ENCODE results near the gene ITGBL1.

Gene ITGBL1

GRCh38 chr13:101691341-101691860, 238.9 kb downstream of the ITGBL1 start:
- H3K27ac ChIP-seq (ENCODE audit: low read length), result no peak overlapping the region
- H3K9ac ChIP-seq (ENCODE audit: low read depth, low read length), result no peak overlapping the region
- no peak for DNase-seq
- no peak overlapping the region for H3K4me2 ChIP-seq (ENCODE audit: insufficient read depth, low read length)
- H2AFZ ChIP-seq (ENCODE audit: low read depth, low read length), result no peak overlapping the region
- no peaks in the 10 kb centered on the region for H3K36me3 ChIP-seq (ENCODE audit: insufficient read depth, low read length)
- no peak overlapping the region for H3K4me3 ChIP-seq (ENCODE audit: low read depth in 1 of 2, low read length in 2 of 2)
- TF ChIP-seq, protein P1, sequence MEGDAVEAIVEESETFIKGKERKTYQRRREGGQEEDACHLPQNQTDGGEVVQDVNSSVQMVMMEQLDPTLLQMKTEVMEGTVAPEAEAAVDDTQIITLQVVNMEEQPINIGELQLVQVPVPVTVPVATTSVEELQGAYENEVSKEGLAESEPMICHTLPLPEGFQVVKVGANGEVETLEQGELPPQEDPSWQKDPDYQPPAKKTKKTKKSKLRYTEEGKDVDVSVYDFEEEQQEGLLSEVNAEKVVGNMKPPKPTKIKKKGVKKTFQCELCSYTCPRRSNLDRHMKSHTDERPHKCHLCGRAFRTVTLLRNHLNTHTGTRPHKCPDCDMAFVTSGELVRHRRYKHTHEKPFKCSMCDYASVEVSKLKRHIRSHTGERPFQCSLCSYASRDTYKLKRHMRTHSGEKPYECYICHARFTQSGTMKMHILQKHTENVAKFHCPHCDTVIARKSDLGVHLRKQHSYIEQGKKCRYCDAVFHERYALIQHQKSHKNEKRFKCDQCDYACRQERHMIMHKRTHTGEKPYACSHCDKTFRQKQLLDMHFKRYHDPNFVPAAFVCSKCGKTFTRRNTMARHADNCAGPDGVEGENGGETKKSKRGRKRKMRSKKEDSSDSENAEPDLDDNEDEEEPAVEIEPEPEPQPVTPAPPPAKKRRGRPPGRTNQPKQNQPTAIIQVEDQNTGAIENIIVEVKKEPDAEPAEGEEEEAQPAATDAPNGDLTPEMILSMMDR (IDR thresholded peaks at IDR 0.05; ENCODE audit: borderline replicate concordance, extremely low read depth, low read length, poor library complexity, severe bottlenecking), result no peak
- no peak for TF ChIP-seq EZH2 (IDR thresholded peaks at IDR 0.05; ENCODE audit: borderline replicate concordance, low read depth, low read length, severe bottlenecking)
- no peaks in the 10 kb centered on the region for H3K4me1 ChIP-seq (ENCODE audit: insufficient read depth, low read length)
- H3K27me3 ChIP-seq (ENCODE audit: insufficient read depth, low read length, poor library complexity), result no peaks in the 10 kb centered on the region
- H4K20me1 ChIP-seq (ENCODE audit: insufficient read depth, low read length), result no peaks in the 10 kb centered on the region
- H3K79me2 ChIP-seq (ENCODE audit: insufficient read depth, low read length), result no peaks in the 10 kb centered on the region
- H3K9me3 ChIP-seq (ENCODE audit: insufficient read depth, low read length, severe bottlenecking), result no peaks in the 10 kb centered on the region
- peak; percentile 35; the same call in 1 of the 3 replicates for ATAC-seq (ENCODE audit: insufficient read depth, low read depth)

GRCh38 chr13:101695870-101696516, 243.5 kb downstream of the ITGBL1 start:
- no peak for DNase-seq

GRCh38 chr13:101697745-101698144, 245.3 kb downstream of the ITGBL1 start:
- DNase-seq (no peak), ATAC-seq (ENCODE audit: insufficient read depth, low read depth) (no peak)
- Histone ChIP-seq H3K36me3 (ENCODE audit: insufficient read depth, low read length) (no peaks in the 10 kb centered on the region), H4K20me1 (ENCODE audit: insufficient read depth, low read length) (no peaks in the 10 kb centered on the region), H3K27me3 (ENCODE audit: insufficient read depth, low read length, poor library complexity) (no peaks in the 10 kb centered on the region), H2AFZ (ENCODE audit: low read depth, low read length) (no peak overlapping the region), H3K4me2 (ENCODE audit: insufficient read depth, low read length) (no peak overlapping the region), H3K4me1 (ENCODE audit: insufficient read depth, low read length) (no peaks in the 10 kb centered on the region), H3K27ac (ENCODE audit: low read length) (no peak overlapping the region), H3K9ac (ENCODE audit: low read depth, low read length) (no peak overlapping the region), H3K9me3 (ENCODE audit: insufficient read depth, low read length, severe bottlenecking) (no peaks in the 10 kb centered on the region), H3K79me2 (ENCODE audit: insufficient read depth, low read length) (no peaks in the 10 kb centered on the region), H3K4me3 (ENCODE audit: low read depth in 1 of 2, low read length in 2 of 2) (no peak overlapping the region)
- no peak for TF ChIP-seq EZH2 (IDR thresholded peaks at IDR 0.05; ENCODE audit: borderline replicate concordance, low read depth, low read length, severe bottlenecking)
- TF ChIP-seq, protein P1 (IDR thresholded peaks at IDR 0.05; ENCODE audit: borderline replicate concordance, extremely low read depth, low read length, poor library complexity, severe bottlenecking), result no peak

More at GRCh38 chr13:101695870-101696516, 243.5 kb downstream of the ITGBL1 start:
- H3K27ac ChIP-seq (ENCODE audit: low read length), result no peak overlapping the region
- TF ChIP-seq EZH2 (IDR thresholded peaks at IDR 0.05; ENCODE audit: borderline replicate concordance, low read depth, low read length, severe bottlenecking), result no peak
- TF ChIP-seq, protein P1 (IDR thresholded peaks at IDR 0.05; ENCODE audit: borderline replicate concordance, extremely low read depth, low read length, poor library complexity, severe bottlenecking), result no peak
- H3K4me2 ChIP-seq (ENCODE audit: insufficient read depth, low read length), result no peak overlapping the region
- no peaks in the 10 kb centered on the region for H3K27me3 ChIP-seq (ENCODE audit: insufficient read depth, low read length, poor library complexity)
- H2AFZ ChIP-seq (ENCODE audit: low read depth, low read length), result no peak overlapping the region
- H3K79me2 ChIP-seq (ENCODE audit: insufficient read depth, low read length), result no peaks in the 10 kb centered on the region
- no peaks in the 10 kb centered on the region for H3K36me3 ChIP-seq (ENCODE audit: insufficient read depth, low read length)
- H3K4me1 ChIP-seq (ENCODE audit: insufficient read depth, low read length), result no peaks in the 10 kb centered on the region
- H3K9ac ChIP-seq (ENCODE audit: low read depth, low read length), result no peak overlapping the region
- peak; percentile 45; the same call in 2 of the 3 replicates for ATAC-seq (ENCODE audit: insufficient read depth, low read depth)
- H4K20me1 ChIP-seq (ENCODE audit: insufficient read depth, low read length), result no peaks in the 10 kb centered on the region
- no peak overlapping the region for H3K4me3 ChIP-seq (ENCODE audit: low read depth in 1 of 2, low read length in 2 of 2)
- no peaks in the 10 kb centered on the region for H3K9me3 ChIP-seq (ENCODE audit: insufficient read depth, low read length, severe bottlenecking)
